ENCODE data around the gene SPATS2.
"Not testable (repeated sequence)": the region's sequence is repeated elsewhere in the genome, so short reads cannot be mapped to it uniquely, and the experiment has no call there.

SPATS2 gene

DNA sequence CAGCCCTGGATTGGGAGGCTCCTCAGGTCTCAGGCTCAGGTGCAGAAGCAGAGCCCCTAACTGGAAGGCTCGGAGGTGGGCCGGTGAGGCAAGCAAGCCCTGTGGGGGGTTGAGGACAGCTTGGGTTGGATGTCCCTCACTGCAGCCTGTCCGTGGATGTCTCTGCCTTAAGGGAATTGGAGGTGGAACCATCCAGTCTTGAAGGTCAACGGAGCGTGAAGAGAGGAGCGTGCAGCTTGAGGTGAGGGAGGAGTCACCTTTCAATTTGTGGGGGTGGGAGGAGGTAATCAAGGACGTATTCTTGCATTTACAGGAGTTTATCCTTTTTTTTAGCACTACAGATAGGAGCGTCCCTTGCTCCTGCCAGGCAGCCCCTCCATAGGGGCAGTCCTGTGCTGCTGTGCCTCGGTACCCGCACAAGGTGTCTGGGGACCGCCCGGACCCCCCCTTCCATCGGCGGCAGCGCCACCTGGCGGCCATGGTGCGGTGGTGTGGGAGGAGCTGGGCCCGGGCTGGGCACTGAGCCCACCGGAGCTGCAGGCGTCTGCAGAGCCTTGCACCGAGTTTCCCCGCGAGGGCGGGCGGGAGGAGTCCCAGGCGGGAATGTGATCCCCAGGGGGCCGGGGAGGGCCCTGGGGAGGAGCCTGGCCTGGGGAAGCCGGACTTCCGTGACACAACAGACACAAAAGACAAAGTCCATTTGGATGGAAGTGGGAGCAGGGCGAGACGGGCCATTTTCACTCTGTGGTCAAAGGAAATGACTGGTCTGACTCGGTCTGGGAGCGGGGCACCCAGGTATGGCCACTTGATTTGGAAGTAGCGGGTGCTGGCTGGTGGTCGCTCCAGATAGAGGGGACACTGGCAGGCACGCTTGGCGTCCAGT, 19.7 kb upstream of the SPATS2 start:
- peak; percentile 31 for DNase-seq (ENCODE audit: low read depth, low spot score)
- peak overlapping the region; percentile 34 for H3K4me3 ChIP-seq (ENCODE audit: low read length)

DNA sequence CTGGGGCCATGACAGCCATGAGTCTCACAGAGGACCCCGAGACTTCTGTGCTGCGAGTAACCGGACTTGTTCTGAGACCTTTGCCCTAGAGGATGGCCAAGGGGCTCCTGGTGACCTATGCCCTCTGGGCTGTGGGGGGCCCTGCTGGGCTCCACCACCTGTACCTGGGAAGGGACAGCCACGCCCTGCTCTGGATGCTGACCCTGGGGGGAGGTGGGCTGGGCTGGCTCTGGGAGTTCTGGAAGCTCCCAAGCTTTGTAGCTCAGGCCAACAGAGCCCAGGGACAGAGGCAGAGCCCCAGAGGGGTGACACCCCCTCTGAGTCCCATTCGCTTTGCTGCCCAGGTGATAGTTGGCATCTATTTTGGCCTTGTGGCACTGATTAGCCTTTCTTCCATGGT, 18.5 kb upstream of the SPATS2 start:
- no peak for DNase-seq (ENCODE audit: low read depth, low spot score)
- no peak overlapping the region for H3K4me3 ChIP-seq (ENCODE audit: low read length)

DNA sequence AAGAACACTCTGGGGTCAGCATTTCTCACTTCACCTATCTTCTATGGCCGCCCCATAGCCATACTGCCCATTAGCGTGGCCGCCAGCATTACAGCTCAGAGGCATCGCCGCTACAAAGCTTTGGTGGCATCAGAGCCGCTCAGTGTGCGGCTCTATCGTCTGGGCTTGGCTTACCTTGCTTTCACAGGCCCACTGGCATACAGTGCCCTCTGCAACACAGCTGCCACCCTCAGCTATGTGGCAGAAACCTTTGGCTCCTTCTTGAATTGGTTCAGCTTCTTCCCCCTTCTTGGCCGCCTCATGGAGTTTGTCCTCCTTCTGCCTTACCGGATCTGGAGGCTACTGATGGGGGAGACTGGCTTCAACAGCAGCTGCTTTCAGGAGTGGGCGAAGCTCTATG, 18.0 kb upstream of the SPATS2 start:
- DNase-seq (ENCODE audit: low read depth, low spot score) = no peak
- no peak overlapping the region for H3K4me3 ChIP-seq (ENCODE audit: low read length)

DNA sequence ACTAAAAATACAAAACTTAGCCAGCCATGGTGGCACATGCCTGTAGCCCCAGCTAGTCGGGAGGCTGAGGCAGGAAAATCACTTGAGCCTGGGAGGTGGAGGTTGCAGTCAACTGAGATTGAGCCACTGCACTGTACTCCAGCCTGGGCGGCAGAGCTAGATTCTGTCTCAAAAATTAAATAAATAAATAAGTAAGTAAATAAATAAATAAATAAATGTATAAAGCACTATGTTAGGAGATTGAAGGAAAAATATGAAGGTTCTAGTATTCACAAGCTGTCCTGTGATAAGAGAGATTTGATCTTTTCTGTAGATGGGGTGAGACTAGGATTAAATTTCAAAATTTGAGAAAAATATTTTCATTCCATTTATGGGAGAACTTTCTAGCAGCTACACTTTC, 14.9 kb upstream of the SPATS2 start:
- H3K4me3 ChIP-seq (ENCODE audit: low read length) = no peak overlapping the region
- no peak for DNase-seq (ENCODE audit: low read depth, low spot score)

DNA sequence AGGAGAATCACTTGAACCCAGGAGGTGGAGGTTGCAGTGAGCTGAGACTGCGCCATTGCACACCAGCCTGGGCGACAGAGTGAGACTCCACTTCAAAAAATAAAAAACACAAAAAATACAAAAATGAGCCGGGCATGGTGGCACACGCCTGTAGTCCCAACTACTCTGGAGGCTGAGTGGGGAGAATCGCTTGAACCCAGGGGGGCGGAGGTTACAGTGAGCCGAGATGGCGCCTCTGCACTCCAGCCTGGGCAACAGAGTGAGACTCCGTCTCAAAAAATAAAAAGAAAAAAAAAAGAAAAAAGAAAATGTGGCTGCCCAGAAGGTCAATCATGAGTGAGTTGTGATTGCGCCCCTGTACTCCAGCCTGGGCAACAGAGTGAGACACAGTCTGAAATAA, 11.3 kb upstream of the SPATS2 start:
- DNase-seq (ENCODE audit: low read depth, low spot score) = no peak
- H3K4me3 ChIP-seq (ENCODE audit: low read length) = no peak overlapping the region

DNA sequence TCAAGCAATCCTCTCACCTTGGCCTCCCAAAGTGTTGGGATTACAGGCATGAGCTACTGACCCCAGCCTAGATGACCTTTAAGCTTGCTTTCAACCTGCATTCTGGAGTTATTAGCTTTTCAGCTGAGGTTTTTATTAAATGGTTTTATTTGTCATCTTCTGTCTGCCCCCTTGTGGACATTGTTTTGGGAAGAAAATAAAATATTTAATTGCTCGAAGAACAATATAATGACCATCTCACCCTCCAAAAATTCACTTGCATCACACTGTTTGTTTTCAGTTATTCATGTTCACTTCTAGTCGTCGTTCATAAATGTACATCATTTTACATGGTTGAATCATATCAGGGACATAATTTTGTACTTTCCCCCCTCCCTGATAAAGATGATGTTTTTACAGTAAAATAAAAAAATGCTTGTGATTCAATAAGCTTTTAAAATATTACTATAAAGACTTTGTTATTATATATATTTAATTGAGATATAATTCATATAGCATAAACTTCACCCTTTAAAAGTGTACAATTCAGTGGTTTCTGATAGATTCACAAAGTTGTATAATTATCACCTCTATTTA, 10.1 kb upstream of the SPATS2 start:
- H3K4me3 ChIP-seq (ENCODE audit: low read length) = no peak overlapping the region
- DNase-seq (ENCODE audit: low read depth, low spot score) = no peak

DNA sequence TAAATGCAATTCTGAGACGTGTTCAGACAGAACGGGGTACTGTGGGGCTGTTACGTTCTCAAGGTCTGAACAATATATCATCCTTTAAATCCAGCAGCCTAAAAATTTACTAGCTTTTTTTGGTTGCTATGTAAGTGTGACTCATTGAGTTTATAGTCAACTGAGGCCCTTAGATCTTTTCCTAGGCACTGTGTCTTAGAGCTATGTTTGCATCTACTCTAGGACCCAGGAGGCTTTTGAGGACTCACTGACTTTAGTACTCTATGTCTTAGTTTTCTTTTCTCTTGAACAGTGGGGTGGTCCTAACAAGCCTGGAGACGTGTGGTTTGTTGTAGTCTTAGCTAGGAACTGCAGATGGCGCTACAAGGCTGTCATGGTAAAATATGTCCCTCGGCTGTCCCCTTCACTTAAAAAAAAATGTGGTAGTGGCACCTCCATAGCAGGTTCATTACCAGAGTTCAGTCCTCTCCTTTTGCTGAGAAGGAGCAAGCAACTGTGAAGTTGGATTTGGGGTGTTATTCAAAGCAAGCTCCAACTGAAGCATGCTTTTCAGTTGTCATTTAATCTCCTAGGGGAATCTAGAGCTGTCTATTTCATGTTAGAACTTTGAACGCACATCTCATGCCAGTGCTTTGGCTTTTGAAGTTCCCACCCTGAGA, 8.7 kb upstream of the SPATS2 start:
- DNase-seq (ENCODE audit: low read depth, low spot score) = peak; percentile 83
- H3K4me3 ChIP-seq (ENCODE audit: low read length) = no peak overlapping the region

DNA sequence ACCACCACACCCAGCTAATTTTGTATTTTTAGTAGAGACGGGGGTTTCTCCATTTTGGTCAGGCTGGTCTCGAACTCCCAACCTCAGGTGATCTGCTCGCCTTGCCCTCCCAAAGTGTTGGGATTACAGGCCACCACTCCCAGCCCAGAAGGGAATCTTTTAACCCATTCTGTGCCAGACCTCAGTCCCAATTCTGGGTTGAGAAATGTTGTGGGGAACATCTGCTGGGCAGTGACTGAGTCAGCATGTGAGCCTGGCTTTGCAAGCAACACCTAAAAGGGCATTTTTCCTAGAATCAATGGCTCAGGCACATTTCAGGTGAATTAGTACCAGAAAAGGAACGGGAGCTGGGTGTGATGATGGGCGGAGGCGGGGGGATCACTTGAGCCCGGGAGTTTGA, 7.6 kb upstream of the SPATS2 start:
- DNase-seq (ENCODE audit: low read depth, low spot score) = no peak
- no peak overlapping the region for H3K4me3 ChIP-seq (ENCODE audit: low read length)

DNA sequence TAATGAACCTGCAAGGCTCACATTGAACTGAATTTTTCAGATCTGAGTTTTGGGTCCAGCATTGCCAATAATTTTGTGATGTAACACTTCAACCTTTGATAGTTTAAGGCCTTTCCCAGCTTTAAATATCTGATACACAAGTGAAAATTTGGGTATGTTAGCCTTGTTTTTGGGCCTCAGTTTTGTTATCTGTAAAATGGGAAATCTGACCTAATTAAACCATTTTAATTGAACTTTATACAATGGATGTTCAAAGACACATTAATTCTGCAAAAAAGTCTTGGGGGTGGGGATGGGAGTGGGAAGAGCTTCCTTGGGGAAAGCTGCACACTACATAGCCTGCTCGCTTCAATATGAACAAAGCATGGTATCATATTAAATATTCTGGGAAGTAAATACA, 5.2 kb upstream of the SPATS2 start:
- H3K4me3 ChIP-seq (ENCODE audit: low read length) = no peak overlapping the region
- no peak for DNase-seq (ENCODE audit: low read depth, low spot score)

DNA sequence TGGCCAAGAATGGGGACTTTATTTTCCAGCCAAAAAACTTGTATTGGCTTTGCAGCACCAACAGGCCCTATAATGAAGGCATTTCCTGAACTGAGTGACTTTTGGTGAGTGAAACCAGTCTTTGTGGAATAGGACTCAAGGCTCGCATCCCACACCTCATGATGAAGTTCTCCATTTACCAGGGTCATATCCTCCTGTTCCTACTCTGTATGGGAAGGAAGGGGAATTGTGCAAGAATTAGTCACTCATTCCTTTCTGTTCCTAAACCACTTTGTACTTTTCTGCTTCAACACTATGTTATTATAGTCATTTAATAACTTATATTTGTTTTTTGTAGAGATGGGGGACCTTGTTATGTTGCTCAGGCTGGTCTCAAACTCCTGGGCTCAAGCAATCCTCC, 2.3 kb upstream of the SPATS2 start:
- no peak overlapping the region for H3K4me3 ChIP-seq (ENCODE audit: low read length)
- DNase-seq (ENCODE audit: low read depth, low spot score) = no peak

DNA sequence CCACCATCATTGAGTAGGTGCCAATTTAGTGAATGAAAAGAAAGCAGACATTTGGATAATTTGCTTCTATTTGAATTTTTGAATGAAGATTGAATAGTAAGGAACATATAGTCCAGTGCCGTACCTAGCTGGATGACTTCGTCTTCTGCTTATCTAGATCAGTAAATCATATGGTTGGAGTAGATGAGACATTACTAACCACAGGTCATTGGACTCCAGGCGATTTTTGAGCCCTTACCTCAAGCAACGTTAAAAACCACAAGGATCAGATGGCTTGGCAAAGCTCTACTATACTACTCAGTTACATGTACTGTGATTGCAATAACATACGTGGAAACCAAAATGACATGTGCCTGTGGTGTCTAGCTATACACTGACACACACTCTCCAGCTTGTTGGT, 1.7 kb upstream of the SPATS2 start:
- H3K4me3 ChIP-seq (ENCODE audit: low read length) = no peak overlapping the region
- no peak for DNase-seq (ENCODE audit: low read depth, low spot score)

DNA sequence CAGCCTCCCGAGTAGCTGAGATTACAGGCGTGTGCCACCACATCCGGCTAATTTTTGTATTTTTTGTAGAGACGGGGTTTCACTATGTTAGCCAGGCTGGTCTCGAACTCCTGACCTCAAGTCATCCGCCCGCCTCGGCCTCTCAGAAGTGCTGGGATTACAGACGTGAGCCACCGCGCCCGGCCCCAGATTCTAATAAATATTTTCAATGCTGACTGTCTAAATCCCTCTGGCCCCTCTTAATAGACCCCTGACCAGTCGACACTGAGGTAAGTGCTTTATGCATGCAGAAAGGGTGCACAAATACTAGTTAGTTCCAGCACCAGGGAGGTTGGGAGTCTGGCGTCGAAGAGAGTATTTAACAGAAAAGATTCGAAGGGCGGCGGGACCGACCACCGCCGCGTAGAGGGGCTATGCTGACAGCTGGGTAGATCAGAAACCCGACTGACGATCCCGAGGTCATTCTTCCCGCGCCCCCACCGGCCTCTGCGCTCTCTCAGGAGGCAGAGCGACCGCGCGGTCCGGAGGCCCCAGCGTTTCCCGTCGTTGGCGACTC, 1.1 kb upstream of the SPATS2 start:
- peak overlapping the region; percentile 78 for H3K4me3 ChIP-seq (ENCODE audit: low read length)
- no peak for DNase-seq (ENCODE audit: low read depth, low spot score)

DNA sequence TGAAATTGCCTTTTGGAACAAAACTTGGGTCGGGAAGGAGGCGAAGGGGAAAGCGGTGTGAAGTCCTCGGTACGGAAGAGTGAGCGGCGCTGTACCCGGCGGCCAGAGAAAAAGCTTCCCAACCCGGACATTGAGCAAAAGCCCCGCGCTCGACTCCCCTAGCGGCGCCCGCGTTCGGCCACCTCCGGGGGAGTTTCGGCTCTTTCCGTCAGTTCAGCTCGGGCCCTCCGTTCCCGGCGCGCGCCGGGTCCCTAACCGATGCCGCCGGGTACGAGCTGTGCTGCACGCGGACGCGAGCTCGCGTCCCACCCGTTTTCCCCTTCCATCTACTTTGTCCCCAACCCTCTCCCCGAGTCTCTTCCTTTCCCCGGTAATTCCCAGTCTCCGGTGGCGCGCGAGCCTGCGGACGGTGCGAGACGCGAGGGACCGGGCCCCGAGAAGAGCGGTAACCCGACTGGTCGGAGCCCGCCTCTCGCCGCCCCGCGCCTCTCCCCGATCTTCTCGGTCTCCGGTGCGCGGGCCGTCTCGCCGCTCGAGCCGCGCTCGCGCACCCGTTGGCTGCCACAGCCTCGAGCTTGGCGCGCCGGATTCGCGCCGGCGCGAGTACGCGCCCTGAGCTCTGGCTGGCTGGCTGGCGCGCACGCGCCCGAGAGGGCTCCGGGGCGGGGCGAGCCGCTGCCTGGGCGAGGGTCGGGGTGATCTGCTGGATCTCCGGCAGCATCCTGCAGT, 446 bp upstream of the SPATS2 start:
- DNase-seq (ENCODE audit: low read depth, low spot score) = peak; percentile 77
- H3K4me3 ChIP-seq (ENCODE audit: low read length) = peak overlapping the region; percentile 78

DNA sequence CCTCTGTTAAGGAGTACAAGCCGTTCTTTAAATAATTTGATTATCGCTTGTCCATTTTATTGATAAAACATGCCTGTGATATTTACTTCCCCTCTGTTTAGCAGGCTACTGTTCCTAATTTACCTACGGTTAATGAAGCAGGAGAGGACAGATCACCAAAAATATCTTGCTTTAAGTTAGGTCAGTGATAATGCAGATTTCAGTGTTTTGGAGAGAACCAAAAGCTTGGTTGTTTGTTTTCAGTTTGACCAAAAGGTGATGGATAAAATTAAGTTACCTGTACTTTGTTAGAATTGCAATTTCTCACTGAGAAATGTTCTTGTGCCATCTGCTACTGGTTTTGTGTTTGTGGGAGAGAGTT, 958 bp downstream of the SPATS2 start:
- H3K4me3 ChIP-seq (ENCODE audit: low read length) = no peak overlapping the region

DNA sequence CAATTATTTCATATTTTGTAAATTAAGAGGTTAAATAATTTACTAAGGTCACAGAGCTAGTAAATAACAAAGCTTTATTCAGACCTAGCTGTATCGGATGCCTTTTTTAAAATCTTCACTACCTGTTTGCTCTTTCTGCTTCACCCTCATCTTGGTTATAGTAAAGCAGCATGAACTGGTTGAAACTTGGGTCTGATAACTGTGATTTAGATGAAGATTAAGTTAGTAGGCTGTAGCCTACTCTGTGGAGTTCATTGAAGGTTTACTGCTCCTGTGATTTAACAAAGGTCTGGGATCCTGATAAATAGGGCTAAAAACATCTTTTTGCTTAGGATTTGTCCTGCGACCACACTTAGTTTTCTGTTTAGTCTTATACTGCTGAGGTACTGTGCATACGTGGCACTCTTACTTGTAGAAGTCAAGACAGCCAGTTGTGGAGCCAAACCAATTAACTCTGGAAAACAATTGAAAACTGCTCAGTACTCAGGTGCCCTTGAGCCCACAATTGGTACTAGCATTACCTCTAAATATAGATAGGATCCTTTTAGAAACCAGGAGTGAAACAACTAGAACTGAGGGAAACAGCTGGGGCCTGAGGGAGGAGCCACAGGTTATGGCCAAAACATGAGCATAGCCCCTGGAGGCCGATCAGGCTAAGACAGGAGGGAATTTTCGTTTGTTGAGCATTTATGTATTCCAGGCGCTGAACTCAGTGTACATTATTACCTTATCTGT, 2.3 kb downstream of the SPATS2 start:
- DNase-seq (ENCODE audit: low read depth, low spot score) = peak; percentile 51
- no peak overlapping the region for H3K4me3 ChIP-seq (ENCODE audit: low read length)

More for the DNA sequence above, 958 bp downstream of the SPATS2 start:
- no peak for DNase-seq (ENCODE audit: low read depth, low spot score)

DNA sequence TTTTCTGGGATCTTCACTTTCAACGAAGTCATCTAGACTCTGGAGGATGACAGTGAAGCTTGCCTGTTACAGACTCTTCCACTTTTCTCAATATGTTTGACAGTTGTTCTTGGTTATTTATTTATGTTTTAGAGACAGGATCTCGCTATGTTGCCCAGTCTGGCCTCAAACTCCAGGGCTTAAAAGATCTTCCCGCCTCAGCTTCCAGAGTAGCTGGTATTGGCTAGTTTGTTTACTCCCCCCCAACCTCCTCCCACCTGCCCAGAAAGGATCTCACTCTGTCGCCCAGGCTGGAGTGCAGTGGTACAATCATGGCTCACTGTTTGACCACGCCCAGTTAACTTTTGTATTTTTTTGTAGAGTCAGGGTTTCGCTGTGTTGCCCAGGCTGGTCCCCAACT, 3.3 kb downstream of the SPATS2 start:
- DNase-seq (ENCODE audit: low read depth, low spot score) = no peak
- H3K4me3 ChIP-seq (ENCODE audit: low read length) = no peak overlapping the region

DNA sequence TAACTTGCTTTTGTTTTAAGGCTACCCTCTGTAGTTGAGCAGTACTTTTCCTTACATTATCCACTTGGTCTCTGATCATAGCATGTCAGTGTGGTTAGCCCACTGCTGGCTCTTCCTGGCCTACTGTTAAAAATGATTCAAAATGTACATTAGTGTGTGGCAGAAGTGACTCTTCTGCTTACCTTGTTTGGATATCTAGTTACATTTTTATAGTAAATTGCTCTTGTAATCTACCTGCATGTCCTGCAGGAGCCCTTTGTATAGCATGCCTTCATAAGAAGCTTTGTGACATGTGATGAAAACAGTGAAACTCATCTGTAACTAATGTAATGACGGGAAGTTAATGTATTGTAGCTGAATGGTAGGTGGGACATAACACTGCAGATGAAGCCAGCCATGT, 8.1 kb downstream of the SPATS2 start:
- no peak for DNase-seq (ENCODE audit: low read depth, low spot score)
- no peak overlapping the region for H3K4me3 ChIP-seq (ENCODE audit: low read length)

DNA sequence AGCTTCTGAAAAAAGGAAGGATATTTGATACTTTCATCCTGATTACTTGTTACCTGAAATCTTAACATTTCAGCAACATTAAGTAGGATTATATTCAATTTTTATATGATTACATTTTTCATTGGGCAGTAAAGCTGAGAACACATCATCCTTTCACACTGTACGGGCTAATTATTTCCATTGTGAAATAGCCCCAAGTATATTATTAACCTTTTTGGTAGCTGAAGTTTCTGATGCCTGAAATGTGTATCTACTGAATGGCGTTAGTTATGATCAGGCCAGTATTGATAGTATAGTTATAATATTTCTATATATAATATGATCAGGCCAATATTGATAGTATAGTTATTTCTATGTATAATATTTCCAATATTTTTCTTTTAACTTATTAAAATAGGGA, 10.1 kb downstream of the SPATS2 start:
- no peak overlapping the region for H3K4me3 ChIP-seq (ENCODE audit: low read length)
- no peak for DNase-seq (ENCODE audit: low read depth, low spot score)

DNA sequence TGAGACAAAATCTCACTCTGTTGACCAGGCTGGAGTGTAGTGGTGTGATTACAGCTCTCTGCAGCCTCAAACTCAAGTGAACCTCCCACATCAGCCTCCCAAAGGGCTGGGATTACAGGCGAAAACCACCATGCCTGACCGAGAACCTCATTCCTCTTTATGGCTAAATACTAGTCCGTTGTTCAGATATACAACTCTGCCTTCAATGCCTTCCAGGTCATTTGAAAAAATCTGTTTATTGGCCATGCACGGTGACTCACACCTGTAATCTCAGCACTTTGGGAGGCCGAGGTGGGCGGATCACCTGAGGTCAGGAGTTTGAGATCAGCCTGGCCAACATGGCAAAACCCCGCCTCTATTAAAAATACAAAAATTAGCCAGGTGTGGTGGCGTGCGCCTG, 12.9 kb downstream of the SPATS2 start:
- not testable (repeated sequence) for H3K4me3 ChIP-seq (ENCODE audit: low read length); DNase-seq (ENCODE audit: low read depth, low spot score)

All from Jurkat, Clone E6-1 (cell line).